GM23338 (cell line): ENCODE results near the gene SEM1.

Source experiments
- CREB1 ChIP-seq: fragments of 250-450 bp; sonication (Bioruptor Pico); IDR thresholded peaks from 2 replicates; pipeline ENCODE4 v1.5.0; 2020; ENCODE audit warnings: low read depth, mild to moderate bottlenecking, moderate library complexity
- EZH2 ChIP-seq: fragments of 200-600 bp; sonication (generic); IDR thresholded peaks from one replicate; pipeline ENCODE4 v1.8.0; 2017; ENCODE audit warnings: antibody characterized with exemption, mild to moderate bottlenecking, low read depth; ENCODE audit not compliant: unreplicated experiment
- EZH2phosphoT487 ChIP-seq: fragments of 200-600 bp; sonication (generic); IDR thresholded peaks from one replicate; pipeline ENCODE4 v1.8.1; 2018; ENCODE audit warnings: antibody characterized with exemption; ENCODE audit not compliant: unreplicated experiment
- JUNB ChIP-seq: IDR thresholded peaks from one replicate; pipeline ENCODE4 v1.6.1; 2016; ENCODE audit warnings: antibody characterized with exemption; ENCODE audit not compliant: unreplicated experiment
- NANOG ChIP-seq: IDR thresholded peaks from 2 replicates; pipeline ENCODE4 v1.6.1; 2016; ENCODE audit warnings: antibody characterized with exemption, borderline replicate concordance
- POLR2AphosphoS5 ChIP-seq: IDR thresholded peaks from 2 replicates; pipeline ENCODE4 v1.6.1; 2016; ENCODE audit warnings: antibody characterized with exemption, low read depth
- STAT1 ChIP-seq: IDR thresholded peaks from one replicate; pipeline ENCODE4 v1.6.1; 2016; ENCODE audit warnings: antibody characterized with exemption; ENCODE audit not compliant: unreplicated experiment
- ZNF114 ChIP-seq: fragments of 250-450 bp; sonication (Bioruptor Pico); IDR thresholded peaks from 2 replicates; pipeline ENCODE4 v1.5.0; 2020; ENCODE audit warnings: mild to moderate bottlenecking, moderate library complexity
- TF ChIP-seq, protein P1 (sequence below), 2 experiments: fragments of 200-600 bp in 1 of 2; sonication (generic) in 1 of 2; conservative IDR thresholded peaks; 2 replicates each; pipeline versions ENCODE4 v1.5.1 to v1.6.1; 2016 to 2017; ENCODE audit warnings: antibody characterized with exemption in 2 of 2, low read depth in 2 of 2, mild to moderate bottlenecking in 2 of 2, moderate library complexity in 1 of 2
- TF ChIP-seq, protein P2 (sequence below): fragments of 250-450 bp; sonication (Bioruptor Pico); IDR thresholded peaks from 2 replicates; pipeline ENCODE4 v1.5.0; 2020; ENCODE audit warnings: mild to moderate bottlenecking, moderate library complexity
- TF ChIP-seq, protein P3 (sequence below): IDR thresholded peaks from one replicate; pipeline ENCODE4 v1.6.1; 2018; ENCODE audit warnings: antibody characterized with exemption; ENCODE audit not compliant: unreplicated experiment
- TF ChIP-seq, protein P4 (sequence below): IDR thresholded peaks from 2 replicates; pipeline ENCODE4 v1.6.1; 2016; ENCODE audit warnings: antibody characterized with exemption

DNA sequence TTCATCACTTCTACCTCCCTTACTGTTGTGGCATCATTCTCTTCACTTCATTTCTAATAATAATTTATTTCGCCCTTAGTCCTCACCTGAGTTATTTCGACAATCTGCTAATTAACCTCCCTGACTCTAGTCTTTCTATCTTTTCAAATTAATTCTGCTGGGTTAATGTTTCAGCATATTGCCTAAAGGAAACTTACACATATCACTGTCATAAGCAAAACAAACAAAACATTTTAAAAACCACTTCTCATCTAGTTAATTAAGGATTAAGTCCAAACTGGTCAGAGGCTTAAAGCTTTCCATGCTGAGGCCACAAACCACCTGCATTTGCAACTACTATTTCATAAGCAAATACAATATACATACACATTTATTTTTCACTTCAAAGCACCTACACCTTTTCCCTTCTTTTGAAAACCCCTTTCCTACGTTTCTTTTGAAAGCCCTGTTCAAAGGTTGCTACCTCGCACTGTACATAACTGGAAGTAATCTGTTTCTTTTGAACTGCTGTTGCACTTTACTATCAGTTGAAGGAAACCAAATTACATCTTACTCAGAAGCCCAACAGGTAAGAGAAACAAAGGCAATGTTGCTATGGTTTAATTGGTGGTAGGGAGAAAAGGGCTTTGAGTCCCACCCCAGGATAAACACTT lies 10.3 kb downstream of the SEM1 start:
- TF ChIP-seq, protein P1, sequence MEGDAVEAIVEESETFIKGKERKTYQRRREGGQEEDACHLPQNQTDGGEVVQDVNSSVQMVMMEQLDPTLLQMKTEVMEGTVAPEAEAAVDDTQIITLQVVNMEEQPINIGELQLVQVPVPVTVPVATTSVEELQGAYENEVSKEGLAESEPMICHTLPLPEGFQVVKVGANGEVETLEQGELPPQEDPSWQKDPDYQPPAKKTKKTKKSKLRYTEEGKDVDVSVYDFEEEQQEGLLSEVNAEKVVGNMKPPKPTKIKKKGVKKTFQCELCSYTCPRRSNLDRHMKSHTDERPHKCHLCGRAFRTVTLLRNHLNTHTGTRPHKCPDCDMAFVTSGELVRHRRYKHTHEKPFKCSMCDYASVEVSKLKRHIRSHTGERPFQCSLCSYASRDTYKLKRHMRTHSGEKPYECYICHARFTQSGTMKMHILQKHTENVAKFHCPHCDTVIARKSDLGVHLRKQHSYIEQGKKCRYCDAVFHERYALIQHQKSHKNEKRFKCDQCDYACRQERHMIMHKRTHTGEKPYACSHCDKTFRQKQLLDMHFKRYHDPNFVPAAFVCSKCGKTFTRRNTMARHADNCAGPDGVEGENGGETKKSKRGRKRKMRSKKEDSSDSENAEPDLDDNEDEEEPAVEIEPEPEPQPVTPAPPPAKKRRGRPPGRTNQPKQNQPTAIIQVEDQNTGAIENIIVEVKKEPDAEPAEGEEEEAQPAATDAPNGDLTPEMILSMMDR (conservative IDR thresholded peaks at IDR 0.05; ENCODE audit: low read depth in 2 of 2), result no peak
- TF ChIP-seq EZH2 (no peak), STAT1 (no peak), JUNB (no peak), POLR2AphosphoS5 (no peak), EZH2phosphoT487 (no peak), CREB1 (no peak), ZNF114 (no peak), NANOG (no peak)
- TF ChIP-seq, protein P2, sequence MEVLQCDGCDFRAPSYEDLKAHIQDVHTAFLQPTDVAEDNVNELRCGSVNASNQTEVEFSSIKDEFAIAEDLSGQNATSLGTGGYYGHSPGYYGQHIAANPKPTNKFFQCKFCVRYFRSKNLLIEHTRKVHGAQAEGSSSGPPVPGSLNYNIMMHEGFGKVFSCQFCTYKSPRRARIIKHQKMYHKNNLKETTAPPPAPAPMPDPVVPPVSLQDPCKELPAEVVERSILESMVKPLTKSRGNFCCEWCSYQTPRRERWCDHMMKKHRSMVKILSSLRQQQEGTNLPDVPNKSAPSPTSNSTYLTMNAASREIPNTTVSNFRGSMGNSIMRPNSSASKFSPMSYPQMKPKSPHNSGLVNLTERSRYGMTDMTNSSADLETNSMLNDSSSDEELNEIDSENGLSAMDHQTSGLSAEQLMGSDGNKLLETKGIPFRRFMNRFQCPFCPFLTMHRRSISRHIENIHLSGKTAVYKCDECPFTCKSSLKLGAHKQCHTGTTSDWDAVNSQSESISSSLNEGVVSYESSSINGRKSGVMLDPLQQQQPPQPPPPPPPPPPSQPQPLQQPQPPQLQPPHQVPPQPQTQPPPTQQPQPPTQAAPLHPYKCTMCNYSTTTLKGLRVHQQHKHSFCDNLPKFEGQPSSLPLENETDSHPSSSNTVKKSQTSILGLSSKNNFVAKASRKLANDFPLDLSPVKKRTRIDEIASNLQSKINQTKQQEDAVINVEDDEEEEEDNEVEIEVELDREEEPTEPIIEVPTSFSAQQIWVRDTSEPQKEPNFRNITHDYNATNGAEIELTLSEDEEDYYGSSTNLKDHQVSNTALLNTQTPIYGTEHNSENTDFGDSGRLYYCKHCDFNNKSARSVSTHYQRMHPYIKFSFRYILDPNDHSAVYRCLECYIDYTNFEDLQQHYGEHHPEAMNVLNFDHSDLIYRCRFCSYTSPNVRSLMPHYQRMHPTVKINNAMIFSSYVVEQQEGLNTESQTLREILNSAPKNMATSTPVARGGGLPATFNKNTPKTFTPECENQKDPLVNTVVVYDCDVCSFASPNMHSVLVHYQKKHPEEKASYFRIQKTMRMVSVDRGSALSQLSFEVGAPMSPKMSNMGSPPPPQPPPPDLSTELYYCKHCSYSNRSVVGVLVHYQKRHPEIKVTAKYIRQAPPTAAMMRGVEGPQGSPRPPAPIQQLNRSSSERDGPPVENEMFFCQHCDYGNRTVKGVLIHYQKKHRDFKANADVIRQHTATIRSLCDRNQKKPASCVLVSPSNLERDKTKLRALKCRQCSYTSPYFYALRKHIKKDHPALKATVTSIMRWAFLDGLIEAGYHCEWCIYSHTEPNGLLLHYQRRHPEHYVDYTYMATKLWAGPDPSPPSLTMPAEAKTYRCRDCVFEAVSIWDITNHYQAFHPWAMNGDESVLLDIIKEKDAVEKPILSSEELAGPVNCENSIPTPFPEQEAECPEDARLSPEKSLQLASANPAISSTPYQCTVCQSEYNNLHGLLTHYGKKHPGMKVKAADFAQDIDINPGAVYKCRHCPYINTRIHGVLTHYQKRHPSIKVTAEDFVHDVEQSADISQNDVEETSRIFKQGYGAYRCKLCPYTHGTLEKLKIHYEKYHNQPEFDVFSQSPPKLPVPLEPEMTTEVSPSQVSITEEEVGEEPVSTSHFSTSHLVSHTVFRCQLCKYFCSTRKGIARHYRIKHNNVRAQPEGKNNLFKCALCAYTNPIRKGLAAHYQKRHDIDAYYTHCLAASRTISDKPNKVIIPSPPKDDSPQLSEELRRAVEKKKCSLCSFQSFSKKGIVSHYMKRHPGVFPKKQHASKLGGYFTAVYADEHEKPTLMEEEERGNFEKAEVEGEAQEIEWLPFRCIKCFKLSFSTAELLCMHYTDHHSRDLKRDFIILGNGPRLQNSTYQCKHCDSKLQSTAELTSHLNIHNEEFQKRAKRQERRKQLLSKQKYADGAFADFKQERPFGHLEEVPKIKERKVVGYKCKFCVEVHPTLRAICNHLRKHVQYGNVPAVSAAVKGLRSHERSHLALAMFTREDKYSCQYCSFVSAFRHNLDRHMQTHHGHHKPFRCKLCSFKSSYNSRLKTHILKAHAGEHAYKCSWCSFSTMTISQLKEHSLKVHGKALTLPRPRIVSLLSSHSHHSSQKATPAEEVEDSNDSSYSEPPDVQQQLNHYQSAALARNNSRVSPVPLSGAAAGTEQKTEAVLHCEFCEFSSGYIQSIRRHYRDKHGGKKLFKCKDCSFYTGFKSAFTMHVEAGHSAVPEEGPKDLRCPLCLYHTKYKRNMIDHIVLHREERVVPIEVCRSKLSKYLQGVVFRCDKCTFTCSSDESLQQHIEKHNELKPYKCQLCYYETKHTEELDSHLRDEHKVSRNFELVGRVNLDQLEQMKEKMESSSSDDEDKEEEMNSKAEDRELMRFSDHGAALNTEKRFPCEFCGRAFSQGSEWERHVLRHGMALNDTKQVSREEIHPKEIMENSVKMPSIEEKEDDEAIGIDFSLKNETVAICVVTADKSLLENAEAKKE (CRISPR knock-in tag), result no peak
- TF ChIP-seq, protein P3, sequence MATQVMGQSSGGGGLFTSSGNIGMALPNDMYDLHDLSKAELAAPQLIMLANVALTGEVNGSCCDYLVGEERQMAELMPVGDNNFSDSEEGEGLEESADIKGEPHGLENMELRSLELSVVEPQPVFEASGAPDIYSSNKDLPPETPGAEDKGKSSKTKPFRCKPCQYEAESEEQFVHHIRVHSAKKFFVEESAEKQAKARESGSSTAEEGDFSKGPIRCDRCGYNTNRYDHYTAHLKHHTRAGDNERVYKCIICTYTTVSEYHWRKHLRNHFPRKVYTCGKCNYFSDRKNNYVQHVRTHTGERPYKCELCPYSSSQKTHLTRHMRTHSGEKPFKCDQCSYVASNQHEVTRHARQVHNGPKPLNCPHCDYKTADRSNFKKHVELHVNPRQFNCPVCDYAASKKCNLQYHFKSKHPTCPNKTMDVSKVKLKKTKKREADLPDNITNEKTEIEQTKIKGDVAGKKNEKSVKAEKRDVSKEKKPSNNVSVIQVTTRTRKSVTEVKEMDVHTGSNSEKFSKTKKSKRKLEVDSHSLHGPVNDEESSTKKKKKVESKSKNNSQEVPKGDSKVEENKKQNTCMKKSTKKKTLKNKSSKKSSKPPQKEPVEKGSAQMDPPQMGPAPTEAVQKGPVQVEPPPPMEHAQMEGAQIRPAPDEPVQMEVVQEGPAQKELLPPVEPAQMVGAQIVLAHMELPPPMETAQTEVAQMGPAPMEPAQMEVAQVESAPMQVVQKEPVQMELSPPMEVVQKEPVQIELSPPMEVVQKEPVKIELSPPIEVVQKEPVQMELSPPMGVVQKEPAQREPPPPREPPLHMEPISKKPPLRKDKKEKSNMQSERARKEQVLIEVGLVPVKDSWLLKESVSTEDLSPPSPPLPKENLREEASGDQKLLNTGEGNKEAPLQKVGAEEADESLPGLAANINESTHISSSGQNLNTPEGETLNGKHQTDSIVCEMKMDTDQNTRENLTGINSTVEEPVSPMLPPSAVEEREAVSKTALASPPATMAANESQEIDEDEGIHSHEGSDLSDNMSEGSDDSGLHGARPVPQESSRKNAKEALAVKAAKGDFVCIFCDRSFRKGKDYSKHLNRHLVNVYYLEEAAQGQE, result no peak
- TF ChIP-seq, protein P4, sequence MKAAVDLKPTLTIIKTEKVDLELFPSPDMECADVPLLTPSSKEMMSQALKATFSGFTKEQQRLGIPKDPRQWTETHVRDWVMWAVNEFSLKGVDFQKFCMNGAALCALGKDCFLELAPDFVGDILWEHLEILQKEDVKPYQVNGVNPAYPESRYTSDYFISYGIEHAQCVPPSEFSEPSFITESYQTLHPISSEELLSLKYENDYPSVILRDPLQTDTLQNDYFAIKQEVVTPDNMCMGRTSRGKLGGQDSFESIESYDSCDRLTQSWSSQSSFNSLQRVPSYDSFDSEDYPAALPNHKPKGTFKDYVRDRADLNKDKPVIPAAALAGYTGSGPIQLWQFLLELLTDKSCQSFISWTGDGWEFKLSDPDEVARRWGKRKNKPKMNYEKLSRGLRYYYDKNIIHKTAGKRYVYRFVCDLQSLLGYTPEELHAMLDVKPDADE, result no peak
